Body of pancreas (tissue), 4 donors: ENCODE measurements around the gene CLPTM1.

Experiments
- POLR2A ChIP-seq, 3 donors: fragments of 450-650 bp; IDR thresholded peaks; one replicate each; pipeline ENCODE4 v1.6.1; 2016; ENCODE audit warnings: antibody characterized with exemption in 3 of 3, mild to moderate bottlenecking in 2 of 3
- TF ChIP-seq, protein P1 (sequence below), 7 experiments: fragments of 450-650 bp in 4 of 7; fragments of 200-600 bp in 3 of 7; sonication (generic) in 3 of 7; IDR thresholded peaks; one replicate each; pipeline ENCODE4 v1.5.1; 2016 to 2019; ENCODE audit warnings: antibody characterized with exemption in 7 of 7

DNA sequence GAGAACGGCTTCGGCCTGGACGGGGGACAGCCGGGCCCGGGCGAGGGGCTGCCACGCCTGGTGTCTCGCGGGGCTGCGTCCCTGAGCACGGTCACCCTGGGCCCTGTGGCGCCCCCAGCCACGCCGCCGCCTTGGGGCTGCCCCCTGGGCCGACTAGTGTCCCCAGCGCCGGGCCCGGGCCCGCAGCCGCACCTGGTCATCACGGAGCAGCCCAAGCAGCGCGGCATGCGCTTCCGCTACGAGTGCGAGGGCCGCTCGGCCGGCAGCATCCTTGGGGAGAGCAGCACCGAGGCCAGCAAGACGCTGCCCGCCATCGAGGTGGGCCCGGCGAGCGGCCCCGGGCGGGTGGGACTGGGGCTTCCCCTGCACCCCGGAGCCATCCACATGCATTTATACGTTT is 56.8 kb downstream of the CLPTM1 start:
- no peak for TF ChIP-seq POLR2A (IDR thresholded peaks at IDR 0.05)
- TF ChIP-seq, protein P1, sequence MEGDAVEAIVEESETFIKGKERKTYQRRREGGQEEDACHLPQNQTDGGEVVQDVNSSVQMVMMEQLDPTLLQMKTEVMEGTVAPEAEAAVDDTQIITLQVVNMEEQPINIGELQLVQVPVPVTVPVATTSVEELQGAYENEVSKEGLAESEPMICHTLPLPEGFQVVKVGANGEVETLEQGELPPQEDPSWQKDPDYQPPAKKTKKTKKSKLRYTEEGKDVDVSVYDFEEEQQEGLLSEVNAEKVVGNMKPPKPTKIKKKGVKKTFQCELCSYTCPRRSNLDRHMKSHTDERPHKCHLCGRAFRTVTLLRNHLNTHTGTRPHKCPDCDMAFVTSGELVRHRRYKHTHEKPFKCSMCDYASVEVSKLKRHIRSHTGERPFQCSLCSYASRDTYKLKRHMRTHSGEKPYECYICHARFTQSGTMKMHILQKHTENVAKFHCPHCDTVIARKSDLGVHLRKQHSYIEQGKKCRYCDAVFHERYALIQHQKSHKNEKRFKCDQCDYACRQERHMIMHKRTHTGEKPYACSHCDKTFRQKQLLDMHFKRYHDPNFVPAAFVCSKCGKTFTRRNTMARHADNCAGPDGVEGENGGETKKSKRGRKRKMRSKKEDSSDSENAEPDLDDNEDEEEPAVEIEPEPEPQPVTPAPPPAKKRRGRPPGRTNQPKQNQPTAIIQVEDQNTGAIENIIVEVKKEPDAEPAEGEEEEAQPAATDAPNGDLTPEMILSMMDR (IDR thresholded peaks at IDR 0.05), result no peak
